Middle frontal gyrus (tissue), 1 donor: ENCODE results near the gene VARS2.

Experiments
- DNase-seq: peaks from one replicate; pipeline ENCODE4 v3.0.0-alpha.2; 2015; ENCODE audit warnings: low spot score; ENCODE audit errors: extremely low spot score

Gene VARS2

GRCh38 chr6:30928677-30929076, 14.6 kb downstream of the VARS2 start:
- DNase-seq, result no peak

DNA sequence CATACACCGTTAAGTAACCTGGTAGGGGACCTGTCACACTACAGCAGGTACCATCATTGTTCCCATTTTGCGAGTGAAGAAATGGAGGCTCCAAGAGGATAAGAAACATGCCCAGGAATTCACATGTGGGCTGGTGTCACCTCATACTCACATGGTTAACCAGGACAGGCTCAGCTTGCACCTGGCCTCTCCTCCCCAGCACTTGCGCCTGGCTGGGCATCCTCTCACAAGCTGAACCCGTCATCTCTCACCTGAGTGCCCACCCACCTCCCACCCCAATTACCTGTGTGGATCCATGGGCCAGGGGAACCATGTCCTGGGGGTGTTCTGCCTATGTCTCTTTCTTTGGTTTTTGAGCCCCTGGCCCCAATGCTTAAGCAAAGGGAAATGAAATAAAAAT, 16.5 kb downstream of the VARS2 start:
- DNase-seq, result no peak

DNA sequence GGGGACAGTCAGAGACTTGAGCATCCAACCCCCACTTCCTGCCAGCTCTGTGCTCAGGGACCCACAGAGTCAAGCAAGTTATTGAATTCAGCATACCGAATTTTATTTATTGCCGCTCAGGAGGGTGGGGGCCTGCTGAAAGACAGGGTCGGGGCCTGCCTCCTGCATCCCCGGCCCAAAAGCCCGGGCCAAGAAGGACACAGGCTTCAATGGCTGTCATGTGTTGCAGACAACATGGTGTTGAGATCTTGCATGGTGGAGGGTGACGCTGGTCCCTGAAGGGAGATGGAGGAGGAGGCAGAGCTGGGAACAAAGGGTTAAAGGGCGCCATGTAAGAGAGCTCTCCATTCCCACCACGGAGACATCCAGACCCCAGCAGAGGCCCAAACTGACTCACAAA, 17.2 kb downstream of the VARS2 start:
- DNase-seq, result no peak

GRCh38 chr6:30931969-30932645, 18.1 kb downstream of the VARS2 start, which contains the start of gene SFTA2:
Gene SFTA2 (minus strand): TSS chr6:30932170. CDS start chr6:30932096, 74 bp downstream.
- no peak for DNase-seq

- DNase-seq, result no peak
Observed at GRCh38 chr6:30932665-30933365, 18.8 kb downstream of the VARS2 start.

DNA sequence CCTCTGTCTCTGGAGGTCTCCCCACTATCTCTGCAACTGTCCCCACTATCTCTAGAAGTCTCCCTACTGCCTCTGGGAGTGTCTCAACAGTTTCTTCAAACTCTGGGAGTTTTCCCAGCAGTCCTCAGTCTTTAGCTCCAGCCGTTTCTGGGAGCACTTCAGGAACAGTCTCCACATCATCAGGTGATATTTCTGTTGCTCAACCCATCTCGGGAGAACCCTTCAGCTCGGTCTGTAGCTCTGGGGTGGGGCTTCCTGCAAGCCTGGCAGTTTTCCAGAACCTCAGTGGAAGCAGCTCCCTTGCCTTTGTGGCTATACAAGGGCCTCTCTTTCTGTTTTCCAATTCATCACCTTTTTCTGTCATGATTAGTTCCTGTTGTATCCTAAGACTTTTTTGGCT, 21.0 kb downstream of the VARS2 start:
- DNase-seq, result no peak

DNA sequence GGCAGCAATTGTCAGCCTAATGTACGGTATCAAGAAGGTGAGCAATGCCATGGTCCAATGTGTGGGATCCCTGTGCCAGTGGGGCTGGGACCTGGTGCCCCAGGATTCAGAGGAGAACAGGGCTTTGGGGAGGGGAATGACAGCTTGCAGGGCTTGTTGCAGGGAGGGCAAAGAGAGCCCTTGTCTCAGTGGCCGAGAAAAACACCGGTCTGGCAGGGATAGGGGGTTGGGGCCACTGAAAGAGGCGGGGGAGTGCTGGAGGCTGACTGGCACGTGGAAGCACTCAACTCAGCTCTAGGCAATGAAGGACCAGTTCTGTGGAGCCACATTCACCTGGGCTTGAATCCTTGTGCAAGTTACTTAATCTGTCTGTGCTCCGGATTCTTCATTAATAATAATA, 23.2 kb downstream of the VARS2 start:
- DNase-seq, result no peak

DNA sequence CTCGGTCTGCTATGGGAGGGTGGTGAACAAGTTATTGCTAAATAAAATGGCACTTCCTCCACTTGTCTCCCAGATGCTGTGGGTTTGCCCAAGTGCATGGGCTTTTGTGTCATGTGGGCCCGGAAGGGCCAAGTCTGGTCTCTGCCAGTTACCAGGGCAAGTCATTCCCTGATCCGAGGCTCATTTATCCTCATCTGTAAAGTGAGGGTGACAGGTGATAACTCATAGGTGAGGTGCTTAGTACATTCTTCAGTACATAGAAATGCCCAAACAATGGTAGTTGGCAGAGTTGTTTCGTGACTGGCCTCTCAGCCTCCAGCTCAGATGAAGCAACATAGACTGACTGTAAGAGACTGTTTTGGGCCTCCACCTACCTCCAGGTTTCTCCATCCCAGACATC, 24.7 kb downstream of the VARS2 start:
- no peak for DNase-seq

- DNase-seq, result no peak
Observed at GRCh38 chr6:30939473-30939872, 25.4 kb downstream of the VARS2 start.

- DNase-seq, result no peak
Observed at GRCh38 chr6:30940361-30940986, 26.4 kb downstream of the VARS2 start, which contains the start of gene MUCL3. Gene MUCL3 (plus strand): TSS chr6:30940973. CDS start chr6:30941000, 27 bp downstream.

- DNase-seq, result no peak
Observed at GRCh38 chr6:30942338-30943060, 28.5 kb downstream of the VARS2 start.

DNA sequence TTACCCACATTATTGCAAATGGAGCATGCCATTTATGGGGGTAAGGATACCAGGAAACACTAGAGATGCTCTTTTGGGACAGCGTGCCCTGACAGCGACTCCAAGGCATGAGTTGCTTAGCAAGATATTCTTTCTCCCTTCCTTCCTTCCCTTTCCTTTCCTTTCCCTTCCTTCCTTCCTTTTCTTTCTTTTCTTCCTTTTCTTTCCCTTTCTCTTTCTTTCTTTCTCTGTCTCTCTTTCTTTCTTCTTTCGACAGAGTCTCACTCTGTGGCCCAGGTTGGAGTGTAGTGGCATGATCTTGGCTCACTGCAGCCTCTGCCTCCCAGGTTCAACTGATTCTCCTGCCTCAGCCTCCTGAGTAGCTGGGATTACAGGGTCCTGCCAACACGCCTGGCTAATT, 30.0 kb downstream of the VARS2 start:
- no peak for DNase-seq

- no peak for DNase-seq
Observed at GRCh38 chr6:30945281-30945680, 31.2 kb downstream of the VARS2 start.

DNA sequence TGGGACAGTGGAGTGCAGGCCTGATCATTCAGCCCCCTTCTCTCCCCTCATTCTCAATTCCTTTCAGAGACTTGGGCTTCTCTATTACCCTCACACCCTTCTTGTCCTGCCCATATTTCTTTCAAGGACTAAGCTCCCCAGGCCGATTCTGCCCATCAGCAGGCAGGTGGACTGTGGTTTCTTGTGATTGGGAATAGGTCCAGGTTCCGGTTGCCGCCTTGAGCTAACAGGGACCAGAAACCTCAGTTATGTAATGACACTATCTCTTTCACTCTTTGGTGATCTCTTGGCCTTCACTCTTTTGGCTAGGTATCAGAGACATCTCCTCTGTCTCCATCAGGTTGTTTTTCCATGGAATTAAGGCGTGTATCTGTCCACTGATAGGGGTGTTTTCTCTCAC, 33.2 kb downstream of the VARS2 start:
- no peak for DNase-seq

DNA sequence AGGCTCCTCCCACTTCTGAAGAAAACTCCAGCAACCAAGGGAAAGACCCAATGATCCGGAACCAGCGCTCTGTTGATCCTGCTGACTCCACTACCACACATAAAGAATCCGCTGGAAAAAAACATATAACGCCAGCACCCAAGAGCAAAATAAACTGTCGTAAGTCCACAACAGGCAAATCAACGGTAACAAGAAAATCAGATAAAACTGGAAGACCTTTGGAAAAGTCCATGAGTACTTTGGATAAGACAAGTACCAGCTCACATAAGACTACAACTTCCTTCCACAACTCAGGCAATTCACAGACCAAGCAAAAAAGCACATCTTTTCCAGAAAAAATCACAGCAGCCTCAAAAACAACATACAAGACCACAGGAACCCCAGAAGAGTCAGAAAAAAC, 34.8 kb downstream of the VARS2 start:
- DNase-seq, result no peak

GRCh38 chr6:30951907-30952469, 38.0 kb downstream of the VARS2 start:
- no peak for DNase-seq

GRCh38 chr6:30954631-30955366, 40.8 kb downstream of the VARS2 start:
- DNase-seq, result no peak

DNA sequence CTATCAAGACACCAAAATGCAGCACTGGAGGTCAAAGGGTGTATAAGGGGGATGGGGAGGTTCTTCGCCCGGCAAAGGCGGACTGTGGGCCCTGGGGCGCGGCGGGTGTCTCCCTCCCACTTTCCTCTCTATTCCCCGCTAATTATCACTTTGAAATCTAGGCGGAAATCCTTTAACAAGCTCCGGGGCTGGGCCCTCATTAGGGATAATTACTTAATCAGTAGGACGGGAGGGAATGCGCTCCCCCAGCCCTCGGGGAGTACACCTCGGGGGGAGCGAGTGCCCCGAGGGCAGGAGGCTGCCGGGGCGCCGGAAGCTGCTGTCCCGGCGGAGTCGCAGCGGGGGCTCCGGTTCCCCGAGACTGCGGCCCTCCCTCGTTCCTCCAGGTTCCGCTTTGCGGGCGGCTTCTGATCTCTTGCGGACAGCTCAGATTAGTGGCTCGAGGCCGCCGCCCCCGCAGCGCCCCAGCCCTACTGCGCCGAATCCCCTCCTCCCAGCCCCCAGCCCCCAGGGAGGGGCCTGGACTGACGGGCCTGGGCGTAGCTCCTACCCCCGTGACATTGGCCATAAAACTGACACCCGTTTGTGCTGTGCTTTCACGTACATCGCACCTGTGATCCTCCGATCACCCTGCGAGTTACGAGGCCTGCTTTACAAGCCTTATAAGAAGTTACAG, 41.5 kb downstream of the VARS2 start:
- DNase-seq, result peak; percentile 24

GRCh38 chr6:30957716-30958115, 43.7 kb downstream of the VARS2 start:
- no peak for DNase-seq
